SH-SY5Y (cell line): ENCODE data around the gene IDH3A.

Experiments used
- GATA2 ChIP-seq: IDR thresholded peaks from 2 replicates; pipeline ENCODE4 v1.6.1; 2011; ENCODE audit warnings: mild to moderate bottlenecking, low read depth, low read length
- GATA3 ChIP-seq: IDR thresholded peaks from 2 replicates; pipeline ENCODE4 v1.6.1; 2011; ENCODE audit warnings: low read depth, mild to moderate bottlenecking, low read length, moderate library complexity

DNA sequence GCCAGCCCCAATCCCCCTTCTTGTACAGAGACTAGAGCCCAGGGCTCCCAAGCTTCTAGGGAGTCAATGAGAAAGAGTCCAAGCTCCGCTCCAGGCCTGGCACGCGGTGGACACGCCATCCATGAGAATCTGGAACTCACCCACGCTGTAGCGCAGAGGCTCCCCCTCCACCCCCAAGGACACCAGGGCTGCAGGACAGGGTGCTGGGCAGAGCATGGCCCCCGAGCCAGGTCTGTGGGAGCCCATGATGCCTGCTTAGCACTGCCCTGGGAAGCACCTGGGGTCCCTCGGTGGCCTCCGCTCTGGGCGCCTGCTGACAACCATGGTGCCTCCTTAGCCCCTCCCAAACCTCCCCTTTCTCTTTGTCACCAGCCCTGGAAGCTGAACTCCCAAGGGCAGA lies 56.7 kb downstream of the IDH3A start:
- TF ChIP-seq GATA2: no peak
- TF ChIP-seq GATA3: no peak
